NT2/D1 (cell line): ENCODE measurements around the gene CDR2.
"Not testable (repeated sequence)": the region's sequence is repeated elsewhere in the genome, so short reads cannot be mapped to it uniquely, and the experiment has no call there.

Source experiments
- SUZ12 ChIP-seq: IDR thresholded peaks from 2 replicates; pipeline ENCODE4 v1.6.1; 2011; ENCODE audit not compliant: insufficient read length, insufficient read depth; ENCODE audit errors: extremely low read depth
- YY1 ChIP-seq: IDR thresholded peaks from 2 replicates; pipeline ENCODE4 v1.6.1; 2011; ENCODE audit not compliant: insufficient read length, insufficient read depth
- ZNF274 ChIP-seq: IDR thresholded peaks from 2 replicates; pipeline ENCODE4 v1.6.1; 2011; ENCODE audit warnings: mild to moderate bottlenecking, low read depth, low read length

GRCh38 chr16:22301423-22301822 is 73.0 kb downstream of the CDR2 start:
- TF ChIP-seq ZNF274, SUZ12, YY1: not testable (repeated sequence)
